Cerebellar cortex (tissue), 1 donor: ENCODE measurements around the gene UBTD1.

Experiments
- DNase-seq: peaks from one replicate; pipeline ENCODE4 v3.0.0-alpha.2; 2015; ENCODE audit warnings: low spot score

UBTD1 gene

GRCh38 chr10:97584798-97585438, 86.2 kb downstream of the UBTD1 start:
- no peak for DNase-seq

- no peak for DNase-seq
These were observed 86.7 kb downstream of the UBTD1 start for GRCh38 chr10:97585439-97585811.

- DNase-seq, result no peak
These were observed 88.5 kb downstream of the UBTD1 start for GRCh38 chr10:97587183-97587582.

- DNase-seq, result no peak
These were observed 90.8 kb downstream of the UBTD1 start, which contains the start of gene C10orf62 for GRCh38 chr10:97589479-97589878. Gene C10orf62, plus strand, starts transcription at chr10:97589721. Its CDS starts 177 bp downstream, at chr10:97589898.

- DNase-seq, result no peak
These were observed 91.5 kb downstream of the UBTD1 start for GRCh38 chr10:97590082-97590747.

- DNase-seq, result no peak
These were observed 92.2 kb downstream of the UBTD1 start for GRCh38 chr10:97590748-97591495.

GRCh38 chr10:97593421-97593820, 94.7 kb downstream of the UBTD1 start:
- DNase-seq, result no peak

GRCh38 chr10:97596101-97597082, 97.7 kb downstream of the UBTD1 start:
- DNase-seq, result no peak

GRCh38 chr10:97597778-97598177, 99.1 kb downstream of the UBTD1 start:
- no peak for DNase-seq

- DNase-seq, result no peak
These were observed 99.9 kb downstream of the UBTD1 start for GRCh38 chr10:97598407-97599271.

GRCh38 chr10:97599272-97599619, 100.5 kb downstream of the UBTD1 start:
- no peak for DNase-seq

- peak; percentile 72 for DNase-seq
These were observed 101.9 kb downstream of the UBTD1 start for GRCh38 chr10:97600616-97601015.

GRCh38 chr10:97601268-97602215, 102.8 kb downstream of the UBTD1 start:
- peak; percentile 77 for DNase-seq

- no peak for DNase-seq
These were observed 108.4 kb downstream of the UBTD1 start for GRCh38 chr10:97607095-97607636.

GRCh38 chr10:97608991-97609561, 110.4 kb downstream of the UBTD1 start:
- DNase-seq, result peak; percentile 92

- DNase-seq, result no peak
These were observed 112.7 kb downstream of the UBTD1 start for GRCh38 chr10:97611473-97611872.

- peak; percentile 90 for DNase-seq
These were observed 113.7 kb downstream of the UBTD1 start for GRCh38 chr10:97612386-97612785.

GRCh38 chr10:97618285-97618684, 119.6 kb downstream of the UBTD1 start:
- DNase-seq, result no peak

- DNase-seq, result no peak
These were observed 120.0 kb downstream of the UBTD1 start for GRCh38 chr10:97618733-97619132.
